Liver (tissue), 9 donors: ENCODE data around the gene PARD3. TPM values are rescaled to one million over a fixed set of nuclear protein-coding genes. Genes with fewer than 3 reads are reported as not detected.

Experiments used
- DNase-seq: peaks from one replicate; pipeline ENCODE4 v3.0.0-alpha.2; 2017; ENCODE audit warnings: low spot score
- H3K27ac ChIP-seq, 2 donors: one replicate each; pipeline ENCODE4 v1.7.0; 2013; ENCODE audit warnings: inconsistent platforms in 2 of 2, low read length in 2 of 2, control low read depth in 1 of 2, low read depth in 1 of 2, mild to moderate bottlenecking in 1 of 2
- H3K27me3 ChIP-seq, 4 donors: one replicate each; pipeline versions ENCODE4 v1.6.1 to v1.7.0; 2013; ENCODE audit warnings: low read length in 3 of 4, inconsistent platforms in 1 of 4, mild to moderate bottlenecking in 1 of 4, moderate library complexity in 1 of 4; ENCODE audit not compliant: control insufficient read depth in 4 of 4, insufficient read depth in 4 of 4
- H3K36me3 ChIP-seq, 4 donors: one replicate each; pipeline versions ENCODE4 v1.6.1 to v1.7.0; 2013; ENCODE audit warnings: low read length in 3 of 4, mild to moderate bottlenecking in 3 of 4, low read depth in 1 of 4, moderate library complexity in 1 of 4; ENCODE audit not compliant: control insufficient read depth in 4 of 4, insufficient read depth in 3 of 4
- H3K4me1 ChIP-seq, 4 donors: one replicate each; pipeline versions ENCODE4 v1.6.1 to v1.7.0; 2013; ENCODE audit warnings: low read length in 3 of 4, mild to moderate bottlenecking in 3 of 4, moderate library complexity in 1 of 4; ENCODE audit not compliant: control insufficient read depth in 4 of 4, insufficient read depth in 4 of 4
- H3K4me3 ChIP-seq, 3 donors: one replicate each; pipeline versions ENCODE4 v1.6.1 to v1.7.0; 2013; ENCODE audit warnings: low read length in 3 of 3, control low read depth in 1 of 3, low read depth in 1 of 3, mild to moderate bottlenecking in 1 of 3
- H3K9ac ChIP-seq, 2 donors: one replicate each; pipeline ENCODE4 v1.7.0; 2013; ENCODE audit warnings: low read length in 2 of 2, mild to moderate bottlenecking in 2 of 2, moderate library complexity in 2 of 2, control low read depth in 1 of 2, low read depth in 1 of 2
- H3K9me3 ChIP-seq, 4 donors: one replicate each; pipeline versions ENCODE4 v1.6.1 to v1.7.0; 2013; ENCODE audit warnings: low read length in 3 of 4; ENCODE audit not compliant: control insufficient read depth in 4 of 4
- EGR1 ChIP-seq, 2 donors: IDR thresholded peaks; 2 replicates each; pipeline ENCODE4 v1.6.1; 2016 to 2018; ENCODE audit warnings: antibody characterized with exemption in 2 of 2, low read depth in 2 of 2
- FOXA2 ChIP-seq: IDR thresholded peaks from 2 replicates; pipeline ENCODE4 v1.6.1; 2016; ENCODE audit warnings: antibody characterized with exemption
- GABPA ChIP-seq, 2 donors: IDR thresholded peaks in 1 of 2; conservative IDR thresholded peaks in 1 of 2; 2 replicates each; pipeline ENCODE4 v1.6.1; 2016; ENCODE audit warnings: antibody characterized with exemption in 2 of 2, mild to moderate bottlenecking in 1 of 2, moderate library complexity in 1 of 2
- HNF4A ChIP-seq, 2 donors: conservative IDR thresholded peaks; 2 replicates each; pipeline ENCODE4 v1.6.1; 2016; ENCODE audit warnings: antibody characterized with exemption in 2 of 2, mild to moderate bottlenecking in 2 of 2
- HNF4G ChIP-seq: IDR thresholded peaks from 2 replicates; pipeline ENCODE4 v1.6.1; 2016; ENCODE audit warnings: antibody characterized with exemption
- NR2F2 ChIP-seq: IDR thresholded peaks from 2 replicates; pipeline ENCODE4 v1.6.1; 2016; ENCODE audit warnings: antibody characterized with exemption
- RAD21 ChIP-seq, 2 donors: IDR thresholded peaks; 2 replicates each; pipeline ENCODE4 v1.6.1; 2016; ENCODE audit warnings: antibody characterized with exemption in 2 of 2, mild to moderate bottlenecking in 2 of 2
- SP1 ChIP-seq: IDR thresholded peaks from 2 replicates; pipeline ENCODE4 v1.6.1; 2018; ENCODE audit warnings: antibody characterized with exemption, mild to moderate bottlenecking
- YY1 ChIP-seq: IDR thresholded peaks from 2 replicates; pipeline ENCODE4 v1.6.1; 2016; ENCODE audit warnings: antibody characterized with exemption, mild to moderate bottlenecking
- WGBS: extraction: QIAGEN DNeasy Blood & Tissue Kit; methylation state at CpG from one replicate; pipeline ENCODE4 v1.1.7; 2013; 5-methylcytosine and 5-hydroxymethylcytosine counted together
- polyA plus RNA-seq, 2 donors: library from polyadenylated mRNA; stranded (reverse) in 1 of 2; unstranded in 1 of 2; fragments of 200-250 nt in 1 of 2; fragments of >200 nt in 1 of 2; fragmentation: Nextera tagmentation in 1 of 2; extraction: Ambion mirVana in 1 of 2; gene quantifications; one replicate each; pipeline versions ENCODE4 v1.2.1 to v1.2.3, GENCODE V29; 2013 to 2015
- total RNA-seq, 2 donors: library from RNA; depleted of rRNA; stranded (reverse); fragments of >200 nt; gene quantifications; one replicate each; pipeline ENCODE4 v1.2.3, GENCODE V29; 2014
- TF ChIP-seq, protein P1 (sequence below): fragments of 150-350 bp; IDR thresholded peaks from 2 replicates; pipeline ENCODE4 v1.5.1; 2017; ENCODE audit warnings: improper control_type of control experiment, low read depth, low read length; ENCODE audit not compliant: missing input control
- TF ChIP-seq, protein P2 (sequence below): IDR thresholded peaks from 2 replicates; pipeline ENCODE4 v1.6.1; 2016; ENCODE audit warnings: antibody characterized with exemption
- TF ChIP-seq, protein P3 (sequence below): IDR thresholded peaks from 2 replicates; pipeline ENCODE4 v1.6.1; 2016; ENCODE audit warnings: antibody characterized with exemption
- TF ChIP-seq, protein P4 (sequence below): IDR thresholded peaks from 2 replicates; pipeline ENCODE4 v1.6.1; 2016; ENCODE audit warnings: antibody characterized with exemption
- TF ChIP-seq, protein P5 (sequence below): IDR thresholded peaks from 2 replicates; pipeline ENCODE4 v1.6.1; 2016; ENCODE audit warnings: antibody characterized with exemption, mild to moderate bottlenecking
- donor health status: healthy.
- donor health status: healthy.
- donor health status: healthy.
- donor health status: healthy.
- donor health status: healthy.

PARD3 gene
- total and polyA plus RNA-seq, 4 donors: 12.3 to 43.8 (median 13.5) TPM

DNA sequence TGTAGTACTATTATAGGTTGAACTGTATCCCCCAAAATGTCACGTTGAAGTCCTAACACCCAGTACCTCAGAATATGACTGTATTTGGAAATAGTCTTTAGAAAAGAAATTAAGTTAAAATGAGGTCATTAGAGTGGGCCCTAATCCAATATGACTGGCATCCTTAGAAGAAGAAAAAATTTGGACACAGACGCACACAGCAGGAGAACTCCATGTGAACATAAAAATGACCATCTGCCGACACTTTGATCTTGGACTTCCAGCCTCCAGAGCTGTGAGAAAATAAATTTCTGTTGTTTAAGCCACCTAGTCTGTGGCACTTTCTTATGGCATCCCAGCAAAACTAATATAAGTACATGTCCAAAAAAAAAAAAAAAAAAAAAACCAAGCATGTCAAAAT, 225.8 kb downstream of the PARD3 start:
- H3K27ac ChIP-seq: no peak overlapping the region
- no peak for DNase-seq
- H3K36me3 ChIP-seq: no peaks in the 10 kb centered on the region
- no peak overlapping the region for H3K9ac ChIP-seq
- H3K4me3 ChIP-seq: no peak overlapping the region
- H3K4me1 ChIP-seq: peaks cover 0 to 8% (median under 1%) of the 10 kb centered on the region in 4 donors
- H3K27me3 ChIP-seq: no peaks in the 10 kb centered on the region
- H3K9me3 ChIP-seq: no peaks in the 10 kb centered on the region
- TF ChIP-seq SP1 (no peak), RAD21 (IDR thresholded peaks at IDR 0.05) (no peak), NR2F2 (no peak), HNF4A (conservative IDR thresholded peaks at IDR 0.05) (no peak), GABPA (IDR thresholded peaks at IDR 0.05 in 1 of 2, conservative IDR thresholded peaks at IDR 0.05 in 1 of 2) (no peak), FOXA2 (no peak), YY1 (no peak)
- TF ChIP-seq, protein P1, sequence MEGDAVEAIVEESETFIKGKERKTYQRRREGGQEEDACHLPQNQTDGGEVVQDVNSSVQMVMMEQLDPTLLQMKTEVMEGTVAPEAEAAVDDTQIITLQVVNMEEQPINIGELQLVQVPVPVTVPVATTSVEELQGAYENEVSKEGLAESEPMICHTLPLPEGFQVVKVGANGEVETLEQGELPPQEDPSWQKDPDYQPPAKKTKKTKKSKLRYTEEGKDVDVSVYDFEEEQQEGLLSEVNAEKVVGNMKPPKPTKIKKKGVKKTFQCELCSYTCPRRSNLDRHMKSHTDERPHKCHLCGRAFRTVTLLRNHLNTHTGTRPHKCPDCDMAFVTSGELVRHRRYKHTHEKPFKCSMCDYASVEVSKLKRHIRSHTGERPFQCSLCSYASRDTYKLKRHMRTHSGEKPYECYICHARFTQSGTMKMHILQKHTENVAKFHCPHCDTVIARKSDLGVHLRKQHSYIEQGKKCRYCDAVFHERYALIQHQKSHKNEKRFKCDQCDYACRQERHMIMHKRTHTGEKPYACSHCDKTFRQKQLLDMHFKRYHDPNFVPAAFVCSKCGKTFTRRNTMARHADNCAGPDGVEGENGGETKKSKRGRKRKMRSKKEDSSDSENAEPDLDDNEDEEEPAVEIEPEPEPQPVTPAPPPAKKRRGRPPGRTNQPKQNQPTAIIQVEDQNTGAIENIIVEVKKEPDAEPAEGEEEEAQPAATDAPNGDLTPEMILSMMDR: no peak
- TF ChIP-seq, protein P2, sequence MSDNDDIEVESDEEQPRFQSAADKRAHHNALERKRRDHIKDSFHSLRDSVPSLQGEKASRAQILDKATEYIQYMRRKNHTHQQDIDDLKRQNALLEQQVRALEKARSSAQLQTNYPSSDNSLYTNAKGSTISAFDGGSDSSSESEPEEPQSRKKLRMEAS: no peak
- 94% methylated on average over 3 of the region's 3 CpGs for WGBS

DNA sequence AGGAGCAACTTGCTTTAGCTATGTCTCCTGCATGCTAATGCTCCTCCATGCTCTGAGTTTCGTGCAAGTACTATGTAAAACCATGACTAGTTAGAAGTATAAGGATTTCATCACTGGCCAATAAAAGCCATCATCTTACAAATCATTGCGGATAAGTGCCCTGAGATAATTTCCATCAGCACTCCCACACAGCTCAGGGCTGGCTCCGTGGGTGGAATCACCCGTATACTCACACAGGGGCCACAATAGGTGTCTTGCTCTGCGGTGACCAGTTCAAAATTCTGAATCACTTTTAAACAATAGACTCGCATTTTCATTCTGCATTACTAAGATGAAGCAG, 227.4 kb downstream of the PARD3 start:
- no peaks in the 10 kb centered on the region for H3K9me3 ChIP-seq
- 93% methylated on average over 6 of the region's 6 CpGs for WGBS
- no peak overlapping the region for H3K27ac ChIP-seq

More for the DNA sequence above, 227.4 kb downstream of the PARD3 start:
- H3K4me1 ChIP-seq: peaks cover 0 to 11% (median 2%) of the 10 kb centered on the region in 4 donors
- H3K36me3 ChIP-seq: no peaks in the 10 kb centered on the region
- H3K27me3 ChIP-seq: no peaks in the 10 kb centered on the region
- TF ChIP-seq HNF4G (no peak), YY1 (no peak), EGR1 (IDR thresholded peaks at IDR 0.05; ENCODE audit: low read depth in 2 of 2) (no peak), HNF4A (conservative IDR thresholded peaks at IDR 0.05) (no peak), GABPA (IDR thresholded peaks at IDR 0.05 in 1 of 2, conservative IDR thresholded peaks at IDR 0.05 in 1 of 2) (no peak), SP1 (no peak), RAD21 (IDR thresholded peaks at IDR 0.05) (no peak)
- TF ChIP-seq, protein P2: no peak
- TF ChIP-seq, protein P3, sequence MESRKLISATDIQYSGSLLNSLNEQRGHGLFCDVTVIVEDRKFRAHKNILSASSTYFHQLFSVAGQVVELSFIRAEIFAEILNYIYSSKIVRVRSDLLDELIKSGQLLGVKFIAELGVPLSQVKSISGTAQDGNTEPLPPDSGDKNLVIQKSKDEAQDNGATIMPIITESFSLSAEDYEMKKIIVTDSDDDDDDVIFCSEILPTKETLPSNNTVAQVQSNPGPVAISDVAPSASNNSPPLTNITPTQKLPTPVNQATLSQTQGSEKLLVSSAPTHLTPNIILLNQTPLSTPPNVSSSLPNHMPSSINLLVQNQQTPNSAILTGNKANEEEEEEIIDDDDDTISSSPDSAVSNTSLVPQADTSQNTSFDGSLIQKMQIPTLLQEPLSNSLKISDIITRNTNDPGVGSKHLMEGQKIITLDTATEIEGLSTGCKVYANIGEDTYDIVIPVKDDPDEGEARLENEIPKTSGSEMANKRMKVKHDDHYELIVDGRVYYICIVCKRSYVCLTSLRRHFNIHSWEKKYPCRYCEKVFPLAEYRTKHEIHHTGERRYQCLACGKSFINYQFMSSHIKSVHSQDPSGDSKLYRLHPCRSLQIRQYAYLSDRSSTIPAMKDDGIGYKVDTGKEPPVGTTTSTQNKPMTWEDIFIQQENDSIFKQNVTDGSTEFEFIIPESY: no peak
- TF ChIP-seq, protein P4, sequence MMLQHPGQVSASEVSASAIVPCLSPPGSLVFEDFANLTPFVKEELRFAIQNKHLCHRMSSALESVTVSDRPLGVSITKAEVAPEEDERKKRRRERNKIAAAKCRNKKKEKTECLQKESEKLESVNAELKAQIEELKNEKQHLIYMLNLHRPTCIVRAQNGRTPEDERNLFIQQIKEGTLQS: no peak
- TF ChIP-seq, protein P5, sequence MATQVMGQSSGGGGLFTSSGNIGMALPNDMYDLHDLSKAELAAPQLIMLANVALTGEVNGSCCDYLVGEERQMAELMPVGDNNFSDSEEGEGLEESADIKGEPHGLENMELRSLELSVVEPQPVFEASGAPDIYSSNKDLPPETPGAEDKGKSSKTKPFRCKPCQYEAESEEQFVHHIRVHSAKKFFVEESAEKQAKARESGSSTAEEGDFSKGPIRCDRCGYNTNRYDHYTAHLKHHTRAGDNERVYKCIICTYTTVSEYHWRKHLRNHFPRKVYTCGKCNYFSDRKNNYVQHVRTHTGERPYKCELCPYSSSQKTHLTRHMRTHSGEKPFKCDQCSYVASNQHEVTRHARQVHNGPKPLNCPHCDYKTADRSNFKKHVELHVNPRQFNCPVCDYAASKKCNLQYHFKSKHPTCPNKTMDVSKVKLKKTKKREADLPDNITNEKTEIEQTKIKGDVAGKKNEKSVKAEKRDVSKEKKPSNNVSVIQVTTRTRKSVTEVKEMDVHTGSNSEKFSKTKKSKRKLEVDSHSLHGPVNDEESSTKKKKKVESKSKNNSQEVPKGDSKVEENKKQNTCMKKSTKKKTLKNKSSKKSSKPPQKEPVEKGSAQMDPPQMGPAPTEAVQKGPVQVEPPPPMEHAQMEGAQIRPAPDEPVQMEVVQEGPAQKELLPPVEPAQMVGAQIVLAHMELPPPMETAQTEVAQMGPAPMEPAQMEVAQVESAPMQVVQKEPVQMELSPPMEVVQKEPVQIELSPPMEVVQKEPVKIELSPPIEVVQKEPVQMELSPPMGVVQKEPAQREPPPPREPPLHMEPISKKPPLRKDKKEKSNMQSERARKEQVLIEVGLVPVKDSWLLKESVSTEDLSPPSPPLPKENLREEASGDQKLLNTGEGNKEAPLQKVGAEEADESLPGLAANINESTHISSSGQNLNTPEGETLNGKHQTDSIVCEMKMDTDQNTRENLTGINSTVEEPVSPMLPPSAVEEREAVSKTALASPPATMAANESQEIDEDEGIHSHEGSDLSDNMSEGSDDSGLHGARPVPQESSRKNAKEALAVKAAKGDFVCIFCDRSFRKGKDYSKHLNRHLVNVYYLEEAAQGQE: no peak
- no peak overlapping the region for H3K4me3 ChIP-seq
- no peak for DNase-seq
- H3K9ac ChIP-seq: no peak overlapping the region
